ENCODE measurements around the gene CEACAM1.
"Not testable (repeated sequence)": the region's sequence is repeated elsewhere in the genome, so short reads cannot be mapped to it uniquely, and the experiment has no call there.

Gene CEACAM1

GRCh38 chr19:42472402-42473147 is 55.7 kb downstream of the CEACAM1 start:
- no peak for DNase-seq

DNA sequence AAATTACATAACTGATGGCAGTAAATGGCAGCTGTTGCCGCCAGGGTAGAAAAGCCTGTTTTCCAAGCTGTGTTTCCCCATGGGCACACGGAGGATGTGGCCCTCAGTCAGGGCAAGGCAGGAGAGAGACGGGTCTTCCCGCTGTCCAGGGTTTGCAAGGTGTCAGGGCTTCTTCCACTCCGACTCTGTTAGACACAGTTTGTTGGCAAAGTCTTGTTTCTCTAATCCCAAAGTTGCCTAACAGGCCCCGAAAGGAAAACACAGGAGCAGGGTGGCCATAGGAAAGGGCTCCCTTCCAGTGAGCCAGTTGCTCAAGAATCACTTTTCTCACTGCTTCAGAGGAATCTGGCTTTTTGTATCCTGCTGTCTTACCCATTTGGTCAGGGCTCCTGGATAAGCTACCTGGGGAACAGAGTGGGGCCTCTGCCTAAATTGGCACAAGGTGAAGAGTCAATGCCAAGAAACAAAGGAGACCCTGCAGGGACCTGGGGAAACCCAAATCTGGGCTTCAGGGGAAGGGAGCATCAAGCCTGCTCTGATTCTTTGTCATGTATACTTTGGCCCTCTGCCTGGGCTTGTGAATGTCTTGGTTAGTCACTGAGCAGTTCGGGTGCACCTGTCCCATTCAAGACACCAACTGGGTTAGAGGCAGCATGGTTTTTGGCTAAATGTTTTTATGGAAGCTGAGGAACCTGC is 56.6 kb downstream of the CEACAM1 start:
- DNase-seq = no peak

DNA sequence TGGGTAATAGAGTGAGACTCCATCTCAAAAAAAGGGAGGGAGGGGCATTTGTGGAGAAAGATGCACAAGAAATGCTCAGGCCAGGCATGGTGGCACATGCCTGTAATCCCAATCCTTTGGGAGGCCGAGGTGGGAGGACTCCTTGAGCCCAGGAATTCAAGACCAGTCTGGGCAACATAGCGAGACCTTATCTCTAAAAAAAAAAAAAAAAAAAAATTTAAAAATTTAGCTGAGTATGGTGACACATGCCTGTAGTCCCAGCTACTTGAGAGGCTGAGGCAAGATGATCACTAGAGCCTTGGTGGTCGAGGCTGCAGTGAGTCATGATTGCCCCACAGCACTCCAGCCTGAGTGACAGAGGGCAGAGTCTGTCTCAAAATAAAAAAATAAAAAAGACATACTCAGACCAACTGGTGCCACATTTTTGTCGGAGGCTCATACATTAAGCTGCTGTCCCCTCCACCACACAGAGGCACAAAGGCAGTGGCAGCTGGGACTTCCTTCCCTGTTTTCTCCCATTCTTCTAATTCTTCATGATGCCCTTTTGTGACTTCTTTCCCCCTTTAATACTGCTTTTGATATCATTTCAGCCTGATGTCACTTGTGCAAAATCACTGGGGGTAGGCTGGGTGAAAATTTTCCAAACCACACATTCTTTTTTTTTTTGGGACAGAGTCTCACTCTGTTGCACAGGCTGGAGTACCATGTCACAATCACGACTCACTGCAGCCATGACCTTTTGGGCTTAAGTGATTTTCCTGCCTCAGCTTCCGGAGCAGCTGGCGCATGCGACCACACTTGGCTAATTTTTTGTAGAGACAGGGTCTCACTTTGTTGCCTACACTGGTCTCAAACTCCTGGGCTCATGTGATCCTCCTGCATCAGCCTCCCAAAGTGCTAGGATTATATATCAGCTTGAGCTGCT is 58.7 kb downstream of the CEACAM1 start:
- DNase-seq = no peak

- no peak for DNase-seq
Observed at GRCh38 chr19:42468273-42468796, 59.9 kb downstream of the CEACAM1 start.

DNA sequence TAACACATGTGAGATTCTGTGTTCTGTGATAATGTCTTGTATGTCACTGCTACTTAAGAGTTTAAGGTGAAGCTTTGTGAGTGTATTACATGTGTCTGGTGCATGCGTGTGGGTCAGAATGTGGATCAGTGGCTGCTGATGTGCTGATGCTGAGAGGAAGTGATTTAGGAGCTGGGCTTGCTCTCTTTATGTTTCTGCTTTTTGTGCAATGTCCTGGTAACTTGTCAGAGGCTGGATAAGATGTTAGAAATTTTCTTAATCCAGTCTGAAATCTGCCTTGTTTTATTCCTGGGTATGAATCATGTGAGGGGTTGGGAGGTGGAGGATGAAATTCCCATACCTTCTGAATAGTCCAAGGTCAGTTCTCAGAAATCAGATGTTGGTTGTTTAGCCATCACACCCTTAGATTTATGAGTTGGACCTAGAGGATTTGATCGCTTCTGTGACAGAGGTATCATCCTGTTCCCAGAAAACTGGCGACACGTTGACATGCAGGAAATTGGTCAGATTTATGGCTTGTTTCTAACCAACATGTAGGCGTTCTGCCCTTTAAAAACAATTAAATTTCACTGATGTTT is 61.0 kb downstream of the CEACAM1 start:
- no peak for DNase-seq

DNA sequence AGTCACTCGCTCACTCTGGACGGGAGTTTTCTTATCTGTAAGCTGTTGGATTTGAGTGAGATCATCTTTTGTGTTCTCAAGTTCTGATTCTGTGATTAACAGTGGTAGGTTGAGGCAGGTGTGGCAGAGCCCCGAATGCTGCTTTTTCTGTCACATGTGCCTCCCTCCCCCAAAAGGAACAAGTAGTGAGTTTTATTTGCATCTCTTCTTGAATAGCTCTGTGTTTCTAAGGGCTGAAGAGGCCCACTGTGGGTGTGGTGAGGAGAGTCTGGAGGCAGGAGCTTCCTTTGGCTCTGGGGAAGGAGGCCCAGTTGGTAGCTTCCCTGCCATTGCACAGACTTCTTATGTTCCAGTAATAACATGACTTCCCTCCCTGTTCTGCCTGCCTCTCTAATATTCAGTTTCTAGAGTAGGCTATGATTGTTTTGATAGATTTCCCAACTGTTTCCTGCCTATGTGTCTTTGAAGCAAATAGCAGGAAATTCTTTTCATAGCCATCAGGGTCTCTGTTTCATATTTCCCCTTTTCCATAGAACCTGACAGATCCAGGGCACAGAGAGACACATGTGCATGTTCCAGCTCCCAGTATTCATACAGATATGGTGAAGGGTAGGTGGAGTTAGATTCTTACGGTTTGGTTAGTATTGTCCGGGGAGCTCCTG is 61.6 kb downstream of the CEACAM1 start:
- DNase-seq = no peak

- DNase-seq = no peak
Observed at GRCh38 chr19:42465827-42466280, 62.4 kb downstream of the CEACAM1 start.

DNA sequence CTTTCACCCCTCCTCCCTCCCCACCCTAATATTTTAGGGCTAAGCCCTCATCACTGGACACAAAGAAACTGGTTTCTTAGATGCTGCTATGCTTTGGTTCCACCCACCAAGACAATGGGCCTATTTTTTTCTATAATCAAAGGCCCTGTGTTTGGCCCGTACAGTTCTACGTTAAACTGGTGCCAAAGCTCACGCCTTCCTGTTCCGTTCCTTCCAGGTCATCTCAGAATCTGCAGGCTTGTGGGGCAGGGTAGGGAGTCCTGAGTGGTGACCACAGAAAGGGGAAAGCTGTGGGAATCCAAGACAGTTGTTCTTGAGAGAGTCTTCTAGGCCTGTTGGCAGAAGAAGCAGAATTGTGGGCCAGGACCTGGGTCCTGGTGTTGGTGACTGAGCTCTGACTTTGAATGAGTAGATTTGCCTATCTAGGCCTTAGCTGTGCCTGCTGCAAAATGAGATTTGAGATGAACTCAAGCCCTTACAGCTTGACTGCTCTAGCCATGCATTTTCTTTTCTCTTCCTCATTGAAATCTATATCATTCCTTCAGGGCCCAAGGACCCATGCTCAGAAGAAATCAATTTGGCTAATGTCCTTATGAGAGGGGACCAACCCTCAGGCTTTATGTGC is 66.5 kb downstream of the CEACAM1 start:
- DNase-seq = no peak

- DNase-seq = not testable (repeated sequence)
Observed at GRCh38 chr19:42461231-42461630, 67.0 kb downstream of the CEACAM1 start.

DNA sequence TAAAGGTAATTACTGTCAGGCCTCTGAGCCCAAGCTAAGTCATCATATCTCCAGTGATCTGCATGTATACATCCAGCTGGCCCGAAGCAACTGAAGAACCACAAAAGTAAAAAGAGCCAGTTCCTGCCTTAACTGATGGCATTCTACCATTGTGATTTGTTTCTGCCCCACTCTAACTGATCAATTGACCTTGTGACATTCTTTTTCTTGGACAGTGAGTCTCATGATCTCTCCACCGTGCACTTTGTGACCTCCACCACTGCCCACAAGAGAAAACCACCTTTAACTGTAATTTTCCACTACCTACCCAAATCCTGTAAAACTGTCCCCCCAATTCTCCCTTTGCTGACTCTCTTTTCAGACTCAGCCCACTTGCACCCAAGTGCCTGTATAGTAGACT is 68.4 kb downstream of the CEACAM1 start:
- DNase-seq = no peak

Data from NCI-H1694 (cell line).